K562 (cell line): ENCODE measurements around the gene OR2V2. TPM values are rescaled to one million over a fixed set of nuclear protein-coding genes. Genes with fewer than 3 reads are reported as not detected.

Source experiments
- BCL6 ChIP-seq: fragments of 250-450 bp; sonication (Bioruptor Pico); IDR thresholded peaks from 2 replicates; pipeline ENCODE4 v1.4.0; 2020
- CBX2 ChIP-seq: fragments of 200-600 bp; sonication (generic); IDR thresholded peaks from one replicate; pipeline ENCODE4 v1.6.1; 2012; ENCODE audit warnings: mild to moderate bottlenecking, low read length, inconsistent platforms; ENCODE audit not compliant: insufficient read depth, poor library complexity, severe bottlenecking
- ESRRB ChIP-seq: fragments of 250-450 bp; sonication (Bioruptor Pico); IDR thresholded peaks from 2 replicates; pipeline ENCODE4 v1.5.0; 2020; ENCODE audit warnings: mild to moderate bottlenecking, moderate library complexity, borderline replicate concordance
- ILF3 ChIP-seq: fragments of 450-650 bp; IDR thresholded peaks from 2 replicates; pipeline ENCODE4 v1.6.1; 2018; ENCODE audit warnings: antibody characterized with exemption, mild to moderate bottlenecking, moderate library complexity, borderline replicate concordance
- JUND ChIP-seq, 2 experiments: IDR thresholded peaks; 2 replicates in 1 of 2; 3 replicates in 1 of 2; pipeline ENCODE4 v1.6.1; 2011; ENCODE audit warnings: borderline replicate concordance in 2 of 2, low read depth in 2 of 2, low read length in 2 of 2, improper control_type of control experiment in 1 of 2, missing biosample characterization in 1 of 2, missing genetic modification characterization in 1 of 2, missing genetic modification reagents in 1 of 2
- MAFF ChIP-seq: IDR thresholded peaks from 2 replicates; pipeline ENCODE4 v1.6.1; 2012; ENCODE audit warnings: low read length, improper control_type of control experiment
- NFE2 ChIP-seq: IDR thresholded peaks from 2 replicates; pipeline ENCODE4 v1.6.1; 2014; ENCODE audit warnings: antibody characterized with exemption, low read depth
- RBBP5 ChIP-seq: fragments of 200-600 bp; sonication (generic); IDR thresholded peaks from 2 replicates; pipeline ENCODE4 v1.6.1; 2012; ENCODE audit warnings: borderline replicate concordance, mild to moderate bottlenecking, low read length, control low read depth, inconsistent platforms; ENCODE audit not compliant: insufficient read depth, poor library complexity, severe bottlenecking
- SREBF1 ChIP-seq: fragments of 150-350 bp; IDR thresholded peaks from 2 replicates; pipeline ENCODE4 v1.6.1; 2014; ENCODE audit warnings: antibody characterized with exemption, low read depth, low read length, borderline replicate concordance
- STAT5B ChIP-seq: fragments of 250-450 bp; sonication (Bioruptor Pico); IDR thresholded peaks from 2 replicates; pipeline ENCODE4 v1.8.0; 2021; ENCODE audit warnings: mild to moderate bottlenecking, inconsistent platforms
- ZFP36 ChIP-seq: fragments of 150-350 bp; IDR thresholded peaks from 2 replicates; pipeline ENCODE4 v1.6.1; 2018; ENCODE audit warnings: low read length, low read depth; ENCODE audit not compliant: partially characterized antibody
- ZNF384 ChIP-seq: IDR thresholded peaks from 2 replicates; pipeline ENCODE4 v1.6.1; 2012; ENCODE audit warnings: low read depth, low read length, improper control_type of control experiment
- ZNF780A ChIP-seq: fragments of 250-450 bp; sonication (Bioruptor Pico); IDR thresholded peaks from 2 replicates; pipeline ENCODE4 v1.5.0; 2021; ENCODE audit warnings: mild to moderate bottlenecking
- polyA plus RNA-seq, 8 experiments: library from polyadenylated mRNA; depleted of rRNA in 4 of 8; stranded (reverse) in 5 of 8; unstranded in 3 of 8; fragments of >200 nt; fragmentation: Nextera tagmentation in 2 of 8; fragmentation: Illumina TruSeq in 1 of 8; extraction: Ambion mirVana in 2 of 8; extraction: Trizol in 1 of 8; gene quantifications; 2 replicates each; pipeline versions ENCODE4 v1.2.1 to v1.2.3, GENCODE V29; 2011 to 2014; ENCODE audit warnings: inconsistent platforms in 1 of 8, missing spikeins in 1 of 8
- total RNA-seq, 7 experiments: library from RNA; depleted of rRNA in 6 of 7; stranded (reverse); fragments of >200 nt in 6 of 7; fragmentation: Illumina TruSeq in 2 of 7; extraction: Trizol in 2 of 7; gene quantifications; 2 replicates each; pipeline versions ENCODE4 v1.2.1 to v1.2.3, GENCODE V29; 2011 to 2021; ENCODE audit warnings: low replicate concordance in 1 of 7
- TF ChIP-seq, protein P1 (sequence below): fragments of 250-450 bp; sonication (Bioruptor Pico); IDR thresholded peaks from 2 replicates; pipeline ENCODE4 v1.4.0; 2020; ENCODE audit warnings: mild to moderate bottlenecking
- TF ChIP-seq, protein P2 (sequence below): IDR thresholded peaks from 2 replicates; pipeline ENCODE4 v1.6.1; 2011; ENCODE audit warnings: borderline replicate concordance, low read depth, mild to moderate bottlenecking, moderate library complexity, low read length; ENCODE audit not compliant: insufficient read depth, poor library complexity, severe bottlenecking
- TF ChIP-seq, protein P3 (sequence below), 2 experiments: fragments of 200-800 bp in 1 of 2; sonication (Bioruptor generic) in 1 of 2; sonication (generic) in 1 of 2; formaldehyde crosslinking in 1 of 2; IDR thresholded peaks in 1 of 2; conservative IDR thresholded peaks in 1 of 2; 2 replicates each; pipeline versions ENCODE4 v1.5.0 to v1.6.1; 2016 to 2020; ENCODE audit warnings: missing compliant biosample characterization in 1 of 2, missing genetic modification characterization in 1 of 2, missing genetic modification reagents in 1 of 2
- TF ChIP-seq, protein P4 (sequence below): fragments of 450-650 bp; IDR thresholded peaks from 2 replicates; pipeline ENCODE4 v1.7.1; 2018; ENCODE audit warnings: mild to moderate bottlenecking, low read depth; ENCODE audit not compliant: partially characterized antibody

Gene OR2V2
- total and polyA plus RNA-seq, 9 of the 15 experiments (the other 6 are each of a cell fraction or from before 2014, with no cell fraction given), result 0.01 TPM; not detected in 8

DNA sequence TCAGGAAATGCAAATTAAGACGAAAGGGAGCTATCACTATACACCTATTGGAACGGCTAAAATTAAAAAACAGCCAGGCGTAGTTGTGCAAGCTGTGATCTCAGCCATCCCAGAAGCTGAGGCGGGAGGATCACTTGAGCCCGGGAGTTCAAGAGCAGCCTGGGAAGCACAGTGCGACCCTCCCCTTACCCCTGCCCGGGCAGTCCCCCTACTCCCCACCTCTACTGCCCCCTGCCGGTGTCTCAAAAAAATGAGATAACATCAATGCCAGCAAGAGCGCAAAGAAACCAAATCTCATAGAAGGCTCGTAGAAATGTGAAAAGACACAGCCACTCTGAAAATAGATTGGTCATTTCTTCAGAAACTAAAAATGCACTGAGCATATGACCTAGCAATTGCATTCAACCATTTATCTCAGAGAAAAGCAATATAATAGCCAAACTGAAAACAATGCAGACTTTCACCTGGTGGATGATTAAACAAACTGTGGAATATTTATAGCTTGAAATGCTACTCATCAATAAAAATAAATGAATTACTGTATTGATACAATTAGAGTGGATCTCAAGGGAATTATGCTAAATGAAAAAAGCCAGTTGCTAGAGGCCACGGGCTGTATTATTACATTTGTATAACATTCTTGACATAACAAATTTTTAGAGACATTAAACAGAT is 20.6 kb downstream of the OR2V2 start (continued):
- TF ChIP-seq, protein P1, sequence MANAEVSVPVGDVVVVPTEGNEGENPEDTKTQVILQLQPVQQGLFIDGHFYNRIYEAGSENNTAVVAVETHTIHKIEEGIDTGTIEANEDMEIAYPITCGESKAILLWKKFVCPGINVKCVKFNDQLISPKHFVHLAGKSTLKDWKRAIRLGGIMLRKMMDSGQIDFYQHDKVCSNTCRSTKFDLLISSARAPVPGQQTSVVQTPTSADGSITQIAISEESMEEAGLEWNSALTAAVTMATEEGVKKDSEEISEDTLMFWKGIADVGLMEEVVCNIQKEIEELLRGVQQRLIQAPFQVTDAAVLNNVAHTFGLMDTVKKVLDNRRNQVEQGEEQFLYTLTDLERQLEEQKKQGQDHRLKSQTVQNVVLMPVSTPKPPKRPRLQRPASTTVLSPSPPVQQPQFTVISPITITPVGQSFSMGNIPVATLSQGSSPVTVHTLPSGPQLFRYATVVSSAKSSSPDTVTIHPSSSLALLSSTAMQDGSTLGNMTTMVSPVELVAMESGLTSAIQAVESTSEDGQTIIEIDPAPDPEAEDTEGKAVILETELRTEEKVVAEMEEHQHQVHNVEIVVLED (CRISPR knock-in tag), result no peak
- TF ChIP-seq ZNF384 (no peak), JUND (IDR thresholded peaks at IDR 0.05; ENCODE audit: borderline replicate concordance, low read depth, low read length) (no peak), JUND (tag; IDR thresholded peaks at IDR 0.05; ENCODE audit: borderline replicate concordance, low read depth, low read length) (no peak; the same call in 2 of the 3 replicates), MAFF (no peak), CBX2 (no peak), STAT5B (CRISPR knock-in tag) (no peak), ILF3 (no peak), ZFP36 (no peak), SREBF1 (no peak), ESRRB (CRISPR knock-in tag) (no peak), BCL6 (no peak), RBBP5 (no peak), NFE2 (no peak), ZNF780A (CRISPR knock-in tag) (no peak)
- TF ChIP-seq, protein P2, sequence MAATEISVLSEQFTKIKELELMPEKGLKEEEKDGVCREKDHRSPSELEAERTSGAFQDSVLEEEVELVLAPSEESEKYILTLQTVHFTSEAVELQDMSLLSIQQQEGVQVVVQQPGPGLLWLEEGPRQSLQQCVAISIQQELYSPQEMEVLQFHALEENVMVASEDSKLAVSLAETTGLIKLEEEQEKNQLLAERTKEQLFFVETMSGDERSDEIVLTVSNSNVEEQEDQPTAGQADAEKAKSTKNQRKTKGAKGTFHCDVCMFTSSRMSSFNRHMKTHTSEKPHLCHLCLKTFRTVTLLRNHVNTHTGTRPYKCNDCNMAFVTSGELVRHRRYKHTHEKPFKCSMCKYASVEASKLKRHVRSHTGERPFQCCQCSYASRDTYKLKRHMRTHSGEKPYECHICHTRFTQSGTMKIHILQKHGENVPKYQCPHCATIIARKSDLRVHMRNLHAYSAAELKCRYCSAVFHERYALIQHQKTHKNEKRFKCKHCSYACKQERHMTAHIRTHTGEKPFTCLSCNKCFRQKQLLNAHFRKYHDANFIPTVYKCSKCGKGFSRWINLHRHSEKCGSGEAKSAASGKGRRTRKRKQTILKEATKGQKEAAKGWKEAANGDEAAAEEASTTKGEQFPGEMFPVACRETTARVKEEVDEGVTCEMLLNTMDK, result peak; percentile 63
- TF ChIP-seq, protein P3, sequence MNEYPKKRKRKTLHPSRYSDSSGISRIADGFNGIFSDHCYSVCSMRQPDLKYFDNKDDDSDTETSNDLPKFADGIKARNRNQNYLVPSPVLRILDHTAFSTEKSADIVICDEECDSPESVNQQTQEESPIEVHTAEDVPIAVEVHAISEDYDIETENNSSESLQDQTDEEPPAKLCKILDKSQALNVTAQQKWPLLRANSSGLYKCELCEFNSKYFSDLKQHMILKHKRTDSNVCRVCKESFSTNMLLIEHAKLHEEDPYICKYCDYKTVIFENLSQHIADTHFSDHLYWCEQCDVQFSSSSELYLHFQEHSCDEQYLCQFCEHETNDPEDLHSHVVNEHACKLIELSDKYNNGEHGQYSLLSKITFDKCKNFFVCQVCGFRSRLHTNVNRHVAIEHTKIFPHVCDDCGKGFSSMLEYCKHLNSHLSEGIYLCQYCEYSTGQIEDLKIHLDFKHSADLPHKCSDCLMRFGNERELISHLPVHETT (CRISPR knock-in tag; conservative IDR thresholded peaks at IDR 0.05 in 1 of 2, IDR thresholded peaks at IDR 0.05 in 1 of 2), result 0 out of 4 replicates have a peak, but pooled peaks of 1 of the 2 experiments have one; percentile 4
- TF ChIP-seq, protein P4, sequence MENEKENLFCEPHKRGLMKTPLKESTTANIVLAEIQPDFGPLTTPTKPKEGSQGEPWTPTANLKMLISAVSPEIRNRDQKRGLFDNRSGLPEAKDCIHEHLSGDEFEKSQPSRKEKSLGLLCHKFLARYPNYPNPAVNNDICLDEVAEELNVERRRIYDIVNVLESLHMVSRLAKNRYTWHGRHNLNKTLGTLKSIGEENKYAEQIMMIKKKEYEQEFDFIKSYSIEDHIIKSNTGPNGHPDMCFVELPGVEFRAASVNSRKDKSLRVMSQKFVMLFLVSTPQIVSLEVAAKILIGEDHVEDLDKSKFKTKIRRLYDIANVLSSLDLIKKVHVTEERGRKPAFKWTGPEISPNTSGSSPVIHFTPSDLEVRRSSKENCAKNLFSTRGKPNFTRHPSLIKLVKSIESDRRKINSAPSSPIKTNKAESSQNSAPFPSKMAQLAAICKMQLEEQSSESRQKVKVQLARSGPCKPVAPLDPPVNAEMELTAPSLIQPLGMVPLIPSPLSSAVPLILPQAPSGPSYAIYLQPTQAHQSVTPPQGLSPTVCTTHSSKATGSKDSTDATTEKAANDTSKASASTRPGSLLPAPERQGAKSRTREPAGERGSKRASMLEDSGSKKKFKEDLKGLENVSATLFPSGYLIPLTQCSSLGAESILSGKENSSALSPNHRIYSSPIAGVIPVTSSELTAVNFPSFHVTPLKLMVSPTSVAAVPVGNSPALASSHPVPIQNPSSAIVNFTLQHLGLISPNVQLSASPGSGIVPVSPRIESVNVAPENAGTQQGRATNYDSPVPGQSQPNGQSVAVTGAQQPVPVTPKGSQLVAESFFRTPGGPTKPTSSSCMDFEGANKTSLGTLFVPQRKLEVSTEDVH, result peak; percentile 27
